ENCODE results near the gene PHF14.

DNA sequence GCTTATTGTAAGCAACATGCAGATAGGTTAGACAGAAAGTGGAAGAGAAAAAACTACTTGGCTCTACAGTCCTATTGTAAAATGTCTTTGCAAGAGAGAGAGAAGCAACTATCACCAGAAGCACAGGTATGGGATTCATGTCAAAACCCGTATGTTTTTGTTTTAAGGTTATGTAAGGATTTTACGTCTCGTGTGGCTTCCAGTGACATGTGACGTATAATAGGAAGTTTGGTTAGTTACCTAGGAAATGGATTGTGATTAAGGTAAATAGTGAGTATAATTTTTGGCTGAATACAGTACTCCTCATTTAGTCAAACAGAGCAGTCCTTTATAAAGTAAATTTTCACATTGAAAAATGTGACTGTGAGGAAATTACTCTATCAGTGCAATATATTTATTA, 62.0 kb downstream of the PHF14 start:
- TF ChIP-seq, protein P1, sequence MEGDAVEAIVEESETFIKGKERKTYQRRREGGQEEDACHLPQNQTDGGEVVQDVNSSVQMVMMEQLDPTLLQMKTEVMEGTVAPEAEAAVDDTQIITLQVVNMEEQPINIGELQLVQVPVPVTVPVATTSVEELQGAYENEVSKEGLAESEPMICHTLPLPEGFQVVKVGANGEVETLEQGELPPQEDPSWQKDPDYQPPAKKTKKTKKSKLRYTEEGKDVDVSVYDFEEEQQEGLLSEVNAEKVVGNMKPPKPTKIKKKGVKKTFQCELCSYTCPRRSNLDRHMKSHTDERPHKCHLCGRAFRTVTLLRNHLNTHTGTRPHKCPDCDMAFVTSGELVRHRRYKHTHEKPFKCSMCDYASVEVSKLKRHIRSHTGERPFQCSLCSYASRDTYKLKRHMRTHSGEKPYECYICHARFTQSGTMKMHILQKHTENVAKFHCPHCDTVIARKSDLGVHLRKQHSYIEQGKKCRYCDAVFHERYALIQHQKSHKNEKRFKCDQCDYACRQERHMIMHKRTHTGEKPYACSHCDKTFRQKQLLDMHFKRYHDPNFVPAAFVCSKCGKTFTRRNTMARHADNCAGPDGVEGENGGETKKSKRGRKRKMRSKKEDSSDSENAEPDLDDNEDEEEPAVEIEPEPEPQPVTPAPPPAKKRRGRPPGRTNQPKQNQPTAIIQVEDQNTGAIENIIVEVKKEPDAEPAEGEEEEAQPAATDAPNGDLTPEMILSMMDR (IDR thresholded peaks at IDR 0.05 in 8 of 11, conservative IDR thresholded peaks at IDR 0.05 in 3 of 11) = no peak
- no peak for TF ChIP-seq POLR2A (IDR thresholded peaks at IDR 0.05)
- no peak for TF ChIP-seq POLR2AphosphoS5 (IDR thresholded peaks at IDR 0.05)

Data from spleen (tissue), 7 donors.